ENCODE measurements around the gene TCOF1. TPM values are rescaled to one million over a fixed set of nuclear protein-coding genes. Genes with fewer than 3 reads are reported as not detected.

Gene TCOF1
- total and polyA plus RNA-seq, 2 of the 8 experiments (the other 6 are each of a cell fraction or from before 2014, with no cell fraction given): 35.9 to 170 TPM

DNA sequence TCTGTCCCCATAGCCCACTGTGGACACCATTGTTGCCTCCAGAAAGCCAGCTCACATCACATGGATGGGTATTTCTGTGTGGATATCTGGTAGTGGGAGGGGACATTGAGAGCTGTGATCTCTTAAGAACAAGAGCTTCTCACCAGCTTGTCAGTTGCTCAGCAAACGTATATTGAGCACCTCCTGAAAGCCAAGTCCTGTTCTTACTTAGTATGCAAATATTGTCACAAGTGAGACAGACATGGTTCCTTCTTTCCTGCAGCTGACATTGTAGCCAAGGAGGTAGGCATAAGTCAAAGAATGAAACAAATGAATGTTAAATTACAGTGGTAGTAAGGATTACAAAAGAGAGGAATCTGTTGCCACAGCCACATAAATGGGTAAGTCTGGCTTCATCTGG lies 3.8 kb downstream of the TCOF1 start:
- peaks cover 0 to 7% (median 2%) of the 10 kb centered on the region in 4 experiments; a peak in 4 of 7 replicates for H3K4me1 ChIP-seq (replicated peaks in 1 of 4; ENCODE audit: control insufficient read depth in 3 of 4, insufficient read depth in 4 of 4, low read length in 3 of 4)
- H3K23me2 ChIP-seq (ENCODE audit: low read depth, low read length): 0 out of 2 replicates have a peak, but pooled peaks cover 6% of the 10 kb centered on the region
- POLR2A ChIA-PET (ENCODE audit: partially characterized antibody): interaction anchor here (1.1 to 32.3 kb wide), 6 partner anchors 8 to 119 kb away, joined by 3 to 455 read pairs (median 8); no protein-coding TSS in a partner anchor
- DNase-seq (ENCODE audit: low read depth in 1 of 2, low spot score in 2 of 2) (no peak), FAIRE-seq (no peak)
- H2AFZ ChIP-seq (ENCODE audit: low read length): no peak overlapping the region
- no peak for TF ChIP-seq TAF7 (optimal IDR thresholded peaks at IDR 0.05; ENCODE audit: borderline replicate concordance, low read depth, low read length)
- no peak for TF ChIP-seq KDM4A (IDR thresholded peaks at IDR 0.05; ENCODE audit: low read depth, low read length, severe bottlenecking)
- TF ChIP-seq POLR2A (IDR thresholded peaks at IDR 0.05; ENCODE audit: control extremely low read depth in 1 of 2, low read depth in 2 of 2, low read length in 2 of 2): no peak
- TF ChIP-seq, protein P1, sequence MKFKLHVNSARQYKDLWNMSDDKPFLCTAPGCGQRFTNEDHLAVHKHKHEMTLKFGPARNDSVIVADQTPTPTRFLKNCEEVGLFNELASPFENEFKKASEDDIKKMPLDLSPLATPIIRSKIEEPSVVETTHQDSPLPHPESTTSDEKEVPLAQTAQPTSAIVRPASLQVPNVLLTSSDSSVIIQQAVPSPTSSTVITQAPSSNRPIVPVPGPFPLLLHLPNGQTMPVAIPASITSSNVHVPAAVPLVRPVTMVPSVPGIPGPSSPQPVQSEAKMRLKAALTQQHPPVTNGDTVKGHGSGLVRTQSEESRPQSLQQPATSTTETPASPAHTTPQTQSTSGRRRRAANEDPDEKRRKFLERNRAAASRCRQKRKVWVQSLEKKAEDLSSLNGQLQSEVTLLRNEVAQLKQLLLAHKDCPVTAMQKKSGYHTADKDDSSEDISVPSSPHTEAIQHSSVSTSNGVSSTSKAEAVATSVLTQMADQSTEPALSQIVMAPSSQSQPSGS (IDR thresholded peaks at IDR 0.05; ENCODE audit: low read length): no peak
- no peak for TF ChIP-seq YY1 (IDR thresholded peaks at IDR 0.05; ENCODE audit: low read depth, low read length)
- no peak for TF ChIP-seq SIN3A (conservative IDR thresholded peaks at IDR 0.05 in 1 of 2, IDR thresholded peaks at IDR 0.05 in 1 of 2; ENCODE audit: low read depth in 1 of 2, low read length in 2 of 2)
- H3K4me3 ChIP-seq (ENCODE audit: extremely low read depth in 1 of 4, insufficient read depth in 2 of 4, low read depth in 3 of 4, low read length in 4 of 4): no peak overlapping the region
- peaks cover 42 to 62% (median 59%) of the 10 kb centered on the region in 4 experiments for H3K36me3 ChIP-seq (ENCODE audit: control insufficient read depth in 2 of 4, insufficient read depth in 4 of 4, low read length in 3 of 4)
- H2BK20ac ChIP-seq (ENCODE audit: low read length): no peak overlapping the region
- CTCF ChIA-PET (ENCODE audit: partially characterized antibody): interaction anchor here (1.2 to 4.0 kb wide), 4 partner anchors 20 to 75 kb away, joined by 3 to 20 read pairs (median 6); no protein-coding TSS in a partner anchor
- H3K18ac ChIP-seq (ENCODE audit: extremely low read depth, low read length): no peak overlapping the region
- 0 out of 7 replicates have a peak overlapping the region, but pooled peaks of 1 of the 4 experiments have one; percentile 25 for H3K9ac ChIP-seq (replicated peaks in 1 of 4; ENCODE audit: extremely low read depth in 1 of 4, low read depth in 3 of 4, low read length in 3 of 4)
- no peak overlapping the region for H2BK120ac ChIP-seq (replicated peaks; ENCODE audit: low read depth, low read length)
- no peak overlapping the region for H3K14ac ChIP-seq (ENCODE audit: insufficient read length)
- no peak overlapping the region for H3K4me2 ChIP-seq (ENCODE audit: insufficient read depth in 1 of 2, low read depth in 2 of 2, low read length in 2 of 2)
- peaks cover 7 to 25% of the 10 kb centered on the region in 2 experiments for H4K20me1 ChIP-seq (replicated peaks in 1 of 2; ENCODE audit: control insufficient read depth in 1 of 2, insufficient read depth in 2 of 2, low read length in 2 of 2)
- no peak overlapping the region for H2BK15ac ChIP-seq (ENCODE audit: low read length)
- H2AK5ac ChIP-seq (ENCODE audit: low read depth, low read length): no peak overlapping the region
- H4K91ac ChIP-seq (replicated peaks; ENCODE audit: insufficient read length, low read length): no peak overlapping the region
- H4K5ac ChIP-seq (ENCODE audit: insufficient read length, low read depth, low read length): no peak overlapping the region
- H3K56ac ChIP-seq (replicated peaks; ENCODE audit: insufficient read length, low read depth, low read length): no peak overlapping the region
- H3K23ac ChIP-seq (ENCODE audit: insufficient read length): no peak overlapping the region
- no peak overlapping the region for H2BK5ac ChIP-seq (ENCODE audit: low read depth, low read length)
- peaks cover 18 to 43% of the 10 kb centered on the region in 2 experiments for H3K79me2 ChIP-seq (ENCODE audit: control insufficient read depth in 1 of 2, insufficient read depth in 2 of 2, low read length in 2 of 2)
- H3K27ac ChIP-seq (ENCODE audit: low read depth, low read length): no peak overlapping the region
- no peak overlapping the region for H2BK12ac ChIP-seq (ENCODE audit: low read depth, low read length)
- H3K79me1 ChIP-seq (ENCODE audit: low read depth, low read length): peaks cover 19% of the 10 kb centered on the region
- 67% methylated on average over 1 of the region's 1 CpG; no CpG with 5 or more reads in 1 of the 2 experiments for WGBS, 2 experiments (ENCODE audit: extremely low coverage in 1 of 2, insufficient coverage in 1 of 2, insufficient read length in 1 of 2, insufficient replicate concordance in 2 of 2, low coverage in 1 of 2, low lambda C conversion rate in 2 of 2, missing lambda C conversion rate in 1 of 2)
- no peak overlapping the region for H4K8ac ChIP-seq (ENCODE audit: extremely low read depth, insufficient read depth, low read length)
- H3K27me3 ChIP-seq (replicated peaks in 1 of 4; ENCODE audit: control insufficient read depth in 3 of 4, extremely low read depth in 1 of 4, insufficient read depth in 3 of 4, low read length in 3 of 4): no peaks in the 10 kb centered on the region
- no peaks in the 10 kb centered on the region for H3K9me3 ChIP-seq (ENCODE audit: insufficient read depth in 2 of 2, low read depth in 1 of 2, low read length in 1 of 2)
- H3K4ac ChIP-seq (replicated peaks; ENCODE audit: insufficient read length, low read depth, low read length): no peak overlapping the region
